Right cardiac atrium (tissue), 5 donors: ENCODE measurements around the gene TAF11L12. TPM values are rescaled to one million over a fixed set of nuclear protein-coding genes. Genes with fewer than 3 reads are reported as not detected.
"Not testable (repeated sequence)": the region's sequence is repeated elsewhere in the genome, so short reads cannot be mapped to it uniquely, and the experiment has no call there.

Experiments used
- ATAC-seq, 2 donors: fragments of 200-7000 bp; cut with Tn5 transposase; one replicate each; pipeline versions ENCODE4 v1.8.0 to v1.9.1; 2020; ENCODE audit warnings: moderate library complexity in 2 of 2, mild to moderate bottlenecking in 1 of 2
- DNase-seq, 3 donors: peaks; one replicate each; pipeline ENCODE4 v3.0.0-alpha.2; 2020
- H3K27ac ChIP-seq: one replicate; pipeline ENCODE4 v1.5.1; 2013; ENCODE audit warnings: mild to moderate bottlenecking, low read length, control low read depth, moderate library complexity
- H3K27me3 ChIP-seq: one replicate; pipeline ENCODE4 v1.6.1; 2013; ENCODE audit not compliant: control insufficient read depth, insufficient read depth
- H3K4me1 ChIP-seq: one replicate; pipeline ENCODE4 v1.6.1; 2013; ENCODE audit warnings: low read length; ENCODE audit not compliant: control insufficient read depth, insufficient read depth
- H3K4me3 ChIP-seq: one replicate; pipeline ENCODE4 v1.5.1; 2013; ENCODE audit warnings: low read length, control low read depth
- H3K9me3 ChIP-seq: one replicate; pipeline ENCODE4 v1.6.1; 2013; ENCODE audit warnings: low read length; ENCODE audit not compliant: control insufficient read depth
- WGBS: extraction: QIAGEN DNeasy Blood & Tissue Kit; methylation state at CpG from one replicate; pipeline ENCODE4 v1.1.7; 2013; 5-methylcytosine and 5-hydroxymethylcytosine counted together
- intact Hi-C, 4 donors: fragments of 100-400 bp; cut with DNase I; formaldehyde crosslinking; loops; one replicate each; pipeline versions ENCODE4 v1.11.0 to v1.14.0; 2022 to 2023
- long read RNA-seq, 4 donors: library from polyadenylated mRNA; unstranded; transcript quantifications; one replicate each; pipeline ENCODE4 v2.0.0, GENCODE V29; 2020 to 2021
- polyA plus RNA-seq: library from polyadenylated mRNA; stranded (reverse); fragments of 200-250 nt; gene quantifications from one replicate; pipeline ENCODE4 v1.2.3, GENCODE V29; 2013
- total RNA-seq, 4 donors: library from RNA; stranded (reverse); fragmentation: NEBNext Ultra II Directional; extraction: Animal tissue kit (Norgen Biotek cat#: 25700); gene quantifications; one replicate each; pipeline ENCODE4 v1.2.1, GENCODE V29; 2021
- donor health status: healthy with polysubstance abuse.
- donor health status: DM: no; HTN: yes; CAD: no.
- donor health status: DM: no; HTN: no; CAD: no.
- donor health status: DM: no; HTN: yes; CAD: no; lungs with severe emphysema.
- donor health status: DM: yes; HTN: yes; CAD: no.

Gene TAF11L12
- not detected for total RNA-seq
- not detected for polyA plus RNA-seq
- long read RNA-seq, donor 1, result 0 reads
- long read RNA-seq, donor 2, result 0 reads
- long read RNA-seq, donor 3, result 0 reads
- long read RNA-seq, donor 4, result 0 reads

- H3K4me3 ChIP-seq, H3K27ac ChIP-seq, H3K27me3 ChIP-seq, H3K4me1 ChIP-seq, DNase-seq, H3K9me3 ChIP-seq, intact Hi-C loops, ATAC-seq: not testable (repeated sequence)
- 43% methylated on average over 2 of the region's 2 CpGs for WGBS
Measured at GRCh38 chr5:17610092-17610491, at the start of gene TAF11L12. TSS of gene TAF11L12 (plus strand) at chr5:17610392.

- H3K27ac ChIP-seq, H3K9me3 ChIP-seq, intact Hi-C loops, ATAC-seq, H3K4me3 ChIP-seq, H3K27me3 ChIP-seq, H3K4me1 ChIP-seq, DNase-seq: not testable (repeated sequence)
- WGBS, result no CpG with 5 or more reads among the region's 16 CpGs
Measured at GRCh38 chr5:17585658-17586057, 24.5 kb upstream of the TAF11L12 start, which contains the start of gene TAF11L7. TSS of gene TAF11L7 (minus strand) at chr5:17585758.

- H3K4me1 ChIP-seq, ATAC-seq, DNase-seq, intact Hi-C loops, H3K9me3 ChIP-seq, H3K27ac ChIP-seq, H3K27me3 ChIP-seq, H3K4me3 ChIP-seq: not testable (repeated sequence)
- WGBS, result no CpG with 5 or more reads among the region's 16 CpGs
Measured at GRCh38 chr5:17590860-17591259, 19.3 kb upstream of the TAF11L12 start, which contains the start of gene TAF11L8. TSS of gene TAF11L8 (minus strand) at chr5:17590960.

GRCh38 chr5:17594255-17594654 is 15.9 kb upstream of the TAF11L12 start, which contains the start of gene TAF11L9:
TSS of gene TAF11L9 (minus strand) at chr5:17594394.
- ATAC-seq, intact Hi-C loops, H3K27ac ChIP-seq, H3K4me1 ChIP-seq, H3K4me3 ChIP-seq, H3K27me3 ChIP-seq, H3K9me3 ChIP-seq: not testable (repeated sequence)
- DNase-seq, result peak in 1 of 3 donors; percentile 50
- WGBS, result 95% methylated on average over 10 of the region's 15 CpGs

- intact Hi-C loops, DNase-seq, H3K9me3 ChIP-seq, ATAC-seq, H3K27me3 ChIP-seq, H3K4me3 ChIP-seq, H3K27ac ChIP-seq, H3K4me1 ChIP-seq: not testable (repeated sequence)
- no CpG with 5 or more reads among the region's 15 CpGs for WGBS
Measured at GRCh38 chr5:17597728-17598127, 12.5 kb upstream of the TAF11L12 start, which contains the start of gene TAF11L10. TSS of gene TAF11L10 (minus strand) at chr5:17597828.

GRCh38 chr5:17603880-17604279 is 6.3 kb upstream of the TAF11L12 start, which contains the start of gene TAF11L11:
TSS of gene TAF11L11 (plus strand) at chr5:17604183.
- WGBS, result 64% methylated on average over 6 of the region's 6 CpGs
- DNase-seq, H3K4me3 ChIP-seq, H3K27ac ChIP-seq, H3K4me1 ChIP-seq, H3K27me3 ChIP-seq, intact Hi-C loops, ATAC-seq, H3K9me3 ChIP-seq: not testable (repeated sequence)

GRCh38 chr5:17604951-17605350 is 5.2 kb upstream of the TAF11L12 start:
- Histone ChIP-seq H3K27ac (no peak overlapping the region), H3K4me1 (no peaks in the 10 kb centered on the region), H3K4me3 (no peak overlapping the region), H3K27me3 (no peaks in the 10 kb centered on the region), H3K9me3 (peaks cover 2% of the 10 kb centered on the region)
- no peak for ATAC-seq
- intact Hi-C loops, result no loop called here
- DNase-seq, result no peak
- 92% methylated on average over 14 of the region's 14 CpGs for WGBS

GRCh38 chr5:17607461-17607860 is 2.7 kb upstream of the TAF11L12 start:
- H3K4me3 ChIP-seq, H3K27ac ChIP-seq, intact Hi-C loops, H3K4me1 ChIP-seq, H3K9me3 ChIP-seq, ATAC-seq, H3K27me3 ChIP-seq, DNase-seq: not testable (repeated sequence)
- WGBS, result 69% methylated on average over 4 of the region's 4 CpGs

GRCh38 chr5:17614872-17615605 is 4.8 kb downstream of the TAF11L12 start:
- DNase-seq, result no peak
- Histone ChIP-seq H3K27ac (no peak overlapping the region), H3K27me3 (no peaks in the 10 kb centered on the region), H3K4me3 (no peak overlapping the region), H3K9me3 (peaks cover 5% of the 10 kb centered on the region), H3K4me1 (no peaks in the 10 kb centered on the region)
- intact Hi-C loops, result no loop called here
- WGBS, result 90% methylated on average over 17 of the region's 17 CpGs
- no peak for ATAC-seq

GRCh38 chr5:17619354-17619753 is 9.2 kb downstream of the TAF11L12 start:
- H3K4me1 ChIP-seq, result no peaks in the 10 kb centered on the region
- peaks cover 3% of the 10 kb centered on the region for H3K9me3 ChIP-seq
- ATAC-seq (no peak), DNase-seq (no peak)
- intact Hi-C loops, result no loop called here
- WGBS, result 90% methylated on average over 3 of the region's 3 CpGs
- H3K27me3 ChIP-seq, result no peaks in the 10 kb centered on the region
- H3K27ac ChIP-seq, result no peak overlapping the region
- no peak overlapping the region for H3K4me3 ChIP-seq

GRCh38 chr5:17620627-17621026 is 10.4 kb downstream of the TAF11L12 start:
- Histone ChIP-seq H3K4me1 (no peaks in the 10 kb centered on the region), H3K4me3 (no peak overlapping the region), H3K9me3 (no peaks in the 10 kb centered on the region), H3K27me3 (no peaks in the 10 kb centered on the region), H3K27ac (no peak overlapping the region)
- no peak for ATAC-seq
- intact Hi-C loops, result no loop called here
- WGBS, result 83% methylated on average over 17 of the region's 17 CpGs
- peak in 1 of 3 donors; percentile 38 for DNase-seq
